Measurements from ENCODE around the gene APBB3. TPM values are rescaled to one million over a fixed set of nuclear protein-coding genes. Genes with fewer than 3 reads are reported as not detected.

Gene APBB3
- total RNA-seq, 1 donor from 2014 or later: 23.2 TPM

Small RNA genes within 50 kb of the gene (small RNA-seq; reads per million reads assigned to genes)
- gene RF00279: not detected
- gene RF00443: not detected

Other genes with a start within 250 kb of the APBB3 start
- 12.6 TPM for gene HBEGF, start 218.0 kb downstream of the APBB3 start, total RNA-seq
- under 0.01 TPM for gene SLC4A9, start 204.4 kb downstream of the APBB3 start, total RNA-seq
- gene ANKHD1, start 162.8 kb downstream of the APBB3 start, total RNA-seq: 62.0 TPM
- gene EIF4EBP3, start 16.9 kb downstream of the APBB3 start, total RNA-seq: not detected
- 17.1 TPM for gene SRA1, start 7.1 kb downstream of the APBB3 start, total RNA-seq
- gene SLC35A4, start 230 bp upstream of the APBB3 start, total RNA-seq: 2.0 TPM
- gene CD14, start 68.6 kb upstream of the APBB3 start, total RNA-seq: 11.4 TPM
- gene TMCO6, start 74.9 kb upstream of the APBB3 start, total RNA-seq: 5.7 TPM
- gene NDUFA2, start 83.0 kb upstream of the APBB3 start, total RNA-seq: 28.5 TPM
- 83.6 TPM for gene IK, start 83.2 kb upstream of the APBB3 start, total RNA-seq
- 12.6 TPM for gene WDR55, start 100.3 kb upstream of the APBB3 start, total RNA-seq
- 0.82 TPM for gene DND1, start 109.0 kb upstream of the APBB3 start, total RNA-seq
- 74.2 TPM for gene HARS1, start 126.8 kb upstream of the APBB3 start, total RNA-seq
- 25.7 TPM for gene HARS2, start 126.9 kb upstream of the APBB3 start, total RNA-seq
- 68.1 TPM for gene ZMAT2, start 135.8 kb upstream of the APBB3 start, total RNA-seq
- gene PCDHA1, start 221.5 kb upstream of the APBB3 start, total RNA-seq: 8.6 TPM
- 10.6 TPM for gene PCDHA2, start 230.3 kb upstream of the APBB3 start, total RNA-seq
- 16.3 TPM for gene PCDHA3, start 236.5 kb upstream of the APBB3 start, total RNA-seq
- 12.2 TPM for gene PCDHA4, start 242.5 kb upstream of the APBB3 start, total RNA-seq

All from frontal cortex (tissue), 1 donor.